Fibroblast of lung (primary cell): ENCODE data around the gene KRT33A. TPM values are rescaled to one million over a fixed set of nuclear protein-coding genes. Genes with fewer than 3 reads are reported as not detected.

ENCODE experiments used
- DNase-seq, 2 donors: peaks; one replicate each; pipeline versions ENCODE4 v3.0.0 to v3.0.0-alpha.2; 2010; ENCODE audit warnings: low read depth in 2 of 2
- H2AFZ ChIP-seq: 2 replicates; pipeline ENCODE4 v1.5.1; 2012; ENCODE audit warnings: low read length, control low read depth, inconsistent platforms
- H3K27ac ChIP-seq: 2 replicates; pipeline ENCODE4 v1.5.1; 2011; ENCODE audit warnings: low read length, control low read depth; ENCODE audit not compliant: insufficient read depth
- H3K27me3 ChIP-seq: 2 replicates; pipeline ENCODE4 v1.5.1; 2011; ENCODE audit warnings: mild to moderate bottlenecking, low read length; ENCODE audit not compliant: control insufficient read depth, insufficient read depth
- H3K36me3 ChIP-seq: 2 replicates; pipeline ENCODE4 v1.5.1; 2011; ENCODE audit warnings: low read length; ENCODE audit not compliant: control insufficient read depth, insufficient read depth
- H3K4me1 ChIP-seq: 2 replicates; pipeline ENCODE4 v1.5.1; 2011; ENCODE audit warnings: low read length; ENCODE audit not compliant: control insufficient read depth, insufficient read depth; ENCODE audit errors: extremely low read depth
- H3K4me2 ChIP-seq: 2 replicates; pipeline ENCODE4 v1.5.1; 2011; ENCODE audit warnings: low read length, control low read depth; ENCODE audit not compliant: insufficient read depth; ENCODE audit errors: extremely low read depth
- H3K4me3 ChIP-seq, 4 experiments: fragments of 200-600 bp in 1 of 4; sonication (generic) in 1 of 4; replicated peaks in 1 of 4; 2 replicates each; pipeline ENCODE4 v1.5.1; 2011 to 2016; ENCODE audit warnings: low read length in 4 of 4, low read depth in 3 of 4, mild to moderate bottlenecking in 3 of 4, control low read depth in 2 of 4, inconsistent platforms in 1 of 4, mixed read lengths in 1 of 4; ENCODE audit not compliant: insufficient read depth in 1 of 4; ENCODE audit errors: control extremely low read depth in 1 of 4
- H3K79me2 ChIP-seq: 2 replicates; pipeline ENCODE4 v1.5.1; 2012; ENCODE audit warnings: mild to moderate bottlenecking, low read length, inconsistent platforms; ENCODE audit not compliant: control insufficient read depth, insufficient read depth
- H3K9ac ChIP-seq: 2 replicates; pipeline ENCODE4 v1.5.1; 2011; ENCODE audit warnings: mild to moderate bottlenecking, low read length, control low read depth; ENCODE audit not compliant: insufficient read depth
- H3K9me3 ChIP-seq: 2 replicates; pipeline ENCODE4 v1.5.1; 2012; ENCODE audit warnings: low read depth, low read length; ENCODE audit not compliant: control insufficient read depth, insufficient read depth
- H4K20me1 ChIP-seq: 2 replicates; pipeline ENCODE4 v1.5.1; 2011; ENCODE audit warnings: low read length; ENCODE audit not compliant: control insufficient read depth, insufficient read depth; ENCODE audit errors: extremely low read depth
- CTCF ChIP-seq, 2 donors: IDR thresholded peaks in 1 of 2; conservative IDR thresholded peaks in 1 of 2; 1 replicate in 1 of 2; 2 replicates in 1 of 2; pipeline ENCODE4 v1.5.1; 2011 to 2012; ENCODE audit warnings: low read length in 2 of 2, control low read depth in 1 of 2, inconsistent platforms in 1 of 2, low read depth in 1 of 2, mild to moderate bottlenecking in 1 of 2
- EZH2 ChIP-seq: IDR thresholded peaks from 2 replicates; pipeline ENCODE4 v1.5.1; 2012; ENCODE audit warnings: low read length, control low read depth, mild to moderate bottlenecking; ENCODE audit errors: missing control alignments
- polyA plus RNA-seq, 2 donors: library from polyadenylated mRNA; depleted of rRNA in 1 of 2; stranded (reverse) in 1 of 2; unstranded in 1 of 2; fragments of >200 nt; gene quantifications; 2 replicates each; pipeline ENCODE4 v1.2.1, GENCODE V29; 2011 to 2012; ENCODE audit warnings: missing spikeins in 1 of 2
- total RNA-seq: library from RNA; depleted of rRNA; stranded (reverse); fragments of >200 nt; gene quantifications from 2 replicates; pipeline ENCODE4 v1.2.1, GENCODE V29; 2014

Gene KRT33A
- total and polyA plus RNA-seq, 2 donors (not counting 1 experiment from before 2014, with no cell fraction given) = not detected

GRCh38 chr17:41315204-41315794 lies 35.3 kb downstream of the KRT33A start, which contains the start of gene KRTAP17-1:
Gene KRTAP17-1, minus strand, starts transcription at chr17:41315710. Its CDS starts 60 bp downstream, at chr17:41315650.
- no peak for DNase-seq
- Histone ChIP-seq H3K79me2 (no peaks in the 10 kb centered on the region), H3K4me1 (no peaks in the 10 kb centered on the region), H2AFZ (no peak within 1 kb of the TSS), H4K20me1 (no peaks in the 10 kb centered on the region), H3K27ac (no peak within 1 kb of the TSS), H3K9ac (no peak within 1 kb of the TSS), H3K36me3 (no peaks in the 10 kb centered on the region), H3K27me3 (peaks cover 3% of the 10 kb centered on the region), H3K9me3 (no peaks in the 10 kb centered on the region), H3K4me2 (no peak within 1 kb of the TSS), H3K4me3 (no peak within 1 kb of the TSS)
- TF ChIP-seq CTCF (conservative IDR thresholded peaks at IDR 0.05 in 1 of 2, IDR thresholded peaks at IDR 0.05 in 1 of 2; ENCODE audit: low read depth in 1 of 2, low read length in 2 of 2) = no peak
- TF ChIP-seq EZH2 = no peak

GRCh38 chr17:41311111-41311510 lies 39.5 kb downstream of the KRT33A start:
- H2AFZ ChIP-seq = no peak overlapping the region
- H3K4me3 ChIP-seq = no peak overlapping the region
- H4K20me1 ChIP-seq = no peaks in the 10 kb centered on the region
- no peak overlapping the region for H3K27ac ChIP-seq
- H3K27me3 ChIP-seq = peaks cover 12% of the 10 kb centered on the region
- H3K36me3 ChIP-seq = no peaks in the 10 kb centered on the region
- DNase-seq = no peak
- H3K9ac ChIP-seq = no peak overlapping the region
- H3K4me1 ChIP-seq = no peaks in the 10 kb centered on the region
- no peak overlapping the region for H3K4me2 ChIP-seq
- H3K79me2 ChIP-seq = no peaks in the 10 kb centered on the region
- TF ChIP-seq CTCF (conservative IDR thresholded peaks at IDR 0.05 in 1 of 2, IDR thresholded peaks at IDR 0.05 in 1 of 2; ENCODE audit: low read depth in 1 of 2, low read length in 2 of 2) = no peak
- TF ChIP-seq EZH2 = no peak
- H3K9me3 ChIP-seq = no peaks in the 10 kb centered on the region

GRCh38 chr17:41308918-41309359 lies 41.7 kb downstream of the KRT33A start, which contains the start of gene KRTAP16-1:
Gene KRTAP16-1, minus strand, starts transcription at chr17:41309309. Its CDS starts 56 bp downstream, at chr17:41309253.
- Histone ChIP-seq H3K4me2 (no peak within 1 kb of the TSS), H3K27ac (no peak within 1 kb of the TSS), H4K20me1 (no peaks in the 10 kb centered on the region), H3K9ac (no peak within 1 kb of the TSS), H3K79me2 (no peaks in the 10 kb centered on the region), H3K9me3 (no peaks in the 10 kb centered on the region), H3K27me3 (peaks cover 9% of the 10 kb centered on the region), H3K36me3 (no peaks in the 10 kb centered on the region), H3K4me3 (no peak within 1 kb of the TSS), H3K4me1 (no peaks in the 10 kb centered on the region), H2AFZ (no peak within 1 kb of the TSS)
- TF ChIP-seq CTCF (conservative IDR thresholded peaks at IDR 0.05 in 1 of 2, IDR thresholded peaks at IDR 0.05 in 1 of 2; ENCODE audit: low read depth in 1 of 2, low read length in 2 of 2) (no peak), EZH2 (no peak)
- DNase-seq = no peak
